Measurements from ENCODE around the gene ARHGEF7. TPM values are rescaled to one million over a fixed set of nuclear protein-coding genes. Genes with fewer than 3 reads are reported as not detected.

Gene ARHGEF7
- 58.9 and 64.6 TPM in 2 replicates for total RNA-seq (ENCODE audit: low replicate concordance)

- Histone ChIP-seq H3K9ac (peak within 1 kb of the TSS; percentile 72), H3K27ac (no peak within 1 kb of the TSS)
- DNase-seq (ENCODE audit: low spot score): peak; percentile 79
Measured at GRCh38 chr13:111115061-111115964, at the start of gene ARHGEF7. Gene ARHGEF7, plus strand, starts transcription at chr13:111115310. Its CDS starts 217 bp downstream, at chr13:111115527.

GRCh38 chr13:111065698-111066097 is 49.4 kb upstream of the ARHGEF7 start:
- no peaks in the 10 kb centered on the region for H3K79me2 ChIP-seq (ENCODE audit: low read depth)
- TF ChIP-seq EZH2 (IDR thresholded peaks at IDR 0.05) (no peak), CTCF (IDR thresholded peaks at IDR 0.05) (no peak), EZH2phosphoT487 (IDR thresholded peaks at IDR 0.05) (no peak)
- H3K36me3 ChIP-seq: no peaks in the 10 kb centered on the region
- peaks cover 14% of the 10 kb centered on the region for H3K4me1 ChIP-seq
- DNase-seq (ENCODE audit: low spot score): no peak
- H3K27me3 Mint-ChIP-seq (ENCODE audit: insufficient read depth, low read depth): peaks cover 17% of the 10 kb centered on the region
- H2AFZ ChIP-seq (replicated peaks): no peak overlapping the region
- H3K4me1 Mint-ChIP-seq: peaks cover 12% of the 10 kb centered on the region
- H3K4me3 Mint-ChIP-seq: no peak overlapping the region
- H3K36me3 Mint-ChIP-seq: no peaks in the 10 kb centered on the region
- H3K4me3 ChIP-seq: no peak overlapping the region
- no peak overlapping the region for H3K27ac ChIP-seq
- peaks cover 33% of the 10 kb centered on the region for H3K27me3 ChIP-seq
- peaks cover 6% of the 10 kb centered on the region for H3F3A ChIP-seq (ENCODE audit: low read depth)
- no peaks in the 10 kb centered on the region for H3K9me3 ChIP-seq (ENCODE audit: low read depth)
- no peak overlapping the region for H3K4me2 ChIP-seq
- H3K27ac Mint-ChIP-seq: no peak overlapping the region
- no peaks in the 10 kb centered on the region for H4K20me1 ChIP-seq (ENCODE audit: low read depth)
- H3K9me3 Mint-ChIP-seq: peaks cover 5% of the 10 kb centered on the region
- H3K9ac ChIP-seq: no peak overlapping the region

More at GRCh38 chr13:111115061-111115964, at the start of gene ARHGEF7:
- Mint-ChIP-seq H3K4me3 (peak within 1 kb of the TSS; percentile 98), H3K9me3 (peaks cover 4% of the 10 kb centered on the region), H3K36me3 (peaks cover 8% of the 10 kb centered on the region), H3K27me3 (ENCODE audit: insufficient read depth, low read depth) (peaks cover 27% of the 10 kb centered on the region), H3K27ac (peak within 1 kb of the TSS; percentile 99), H3K4me1 (peaks cover 21% of the 10 kb centered on the region)
- H3F3A ChIP-seq (ENCODE audit: low read depth): peaks cover 26% of the 10 kb centered on the region
- peaks cover 69% of the 10 kb centered on the region for H3K27me3 ChIP-seq
- peaks cover 7% of the 10 kb centered on the region for H4K20me1 ChIP-seq (ENCODE audit: low read depth)
- H3K79me2 ChIP-seq (ENCODE audit: low read depth): peaks cover 11% of the 10 kb centered on the region
- TF ChIP-seq EZH2 (IDR thresholded peaks at IDR 0.05) (no peak), EZH2phosphoT487 (IDR thresholded peaks at IDR 0.05) (no peak), CTCF (IDR thresholded peaks at IDR 0.05) (no peak)
- H3K4me2 ChIP-seq: peak within 1 kb of the TSS; percentile 92
- H3K9me3 ChIP-seq (ENCODE audit: low read depth): no peaks in the 10 kb centered on the region
- H3K4me1 ChIP-seq: peaks cover 4% of the 10 kb centered on the region
- H3K36me3 ChIP-seq: no peaks in the 10 kb centered on the region
- H2AFZ ChIP-seq (replicated peaks): peak within 1 kb of the TSS; percentile 90
- H3K4me3 ChIP-seq: peak within 1 kb of the TSS; percentile 76

GRCh38 chr13:111066544-111066943 is 48.6 kb upstream of the ARHGEF7 start:
- H3K27me3 ChIP-seq: peaks cover 33% of the 10 kb centered on the region
- no peaks in the 10 kb centered on the region for H3K36me3 ChIP-seq
- peaks cover 6% of the 10 kb centered on the region for H3F3A ChIP-seq (ENCODE audit: low read depth)
- no peaks in the 10 kb centered on the region for H3K79me2 ChIP-seq (ENCODE audit: low read depth)
- H3K27ac Mint-ChIP-seq: peak overlapping the region; percentile 88
- no peak for TF ChIP-seq EZH2phosphoT487 (IDR thresholded peaks at IDR 0.05)
- no peak for TF ChIP-seq EZH2 (IDR thresholded peaks at IDR 0.05)
- no peak for TF ChIP-seq CTCF (IDR thresholded peaks at IDR 0.05)
- no peaks in the 10 kb centered on the region for H3K36me3 Mint-ChIP-seq
- no peak overlapping the region for H3K27ac ChIP-seq
- H3K9me3 Mint-ChIP-seq: peaks cover 13% of the 10 kb centered on the region
- no peaks in the 10 kb centered on the region for H3K9me3 ChIP-seq (ENCODE audit: low read depth)
- peaks cover 12% of the 10 kb centered on the region for H3K4me1 Mint-ChIP-seq
- peaks cover 14% of the 10 kb centered on the region for H3K4me1 ChIP-seq
- H3K4me2 ChIP-seq: peak overlapping the region; percentile 92
- no peak for DNase-seq (ENCODE audit: low spot score)
- no peaks in the 10 kb centered on the region for H4K20me1 ChIP-seq (ENCODE audit: low read depth)
- H3K4me3 ChIP-seq: peak overlapping the region; percentile 70
- H3K27me3 Mint-ChIP-seq (ENCODE audit: insufficient read depth, low read depth): peaks cover 21% of the 10 kb centered on the region
- peak overlapping the region; percentile 87 for H3K4me3 Mint-ChIP-seq
- no peak overlapping the region for H3K9ac ChIP-seq
- no peak overlapping the region for H2AFZ ChIP-seq (replicated peaks)

Data from neural progenitor cell (in vitro differentiated cells).